Activated CD4-positive, alpha-beta T cell treated with anti-CD3 and anti-CD28 coated beads, Interleukin-2, amount 10 ng/mL, durations not matched to agents 24 days and 14 days (primary cell): ENCODE data around the gene CDK5RAP1. TPM values are rescaled to one million over a fixed set of nuclear protein-coding genes. Genes with fewer than 3 reads are reported as not detected.

Source experiments
- total RNA-seq: library from RNA; stranded (reverse); gene quantifications from 2 replicates; pipeline ENCODE4 v1.2.3, GENCODE V29; 2022

The CDK5RAP1 gene
- total RNA-seq, 1 donor from 2014 or later, result 49.9 TPM

Other genes starting within 250 kb of the CDK5RAP1 start
- not detected in 2 replicates for gene BPIFA2, start 233.4 kb downstream of the CDK5RAP1 start, total RNA-seq
- not detected in 2 replicates for gene BPIFA3, start 184.2 kb downstream of the CDK5RAP1 start, total RNA-seq
- gene BPIFA1, start 165.5 kb downstream of the CDK5RAP1 start, total RNA-seq, result not detected in 2 replicates
- not detected in 2 replicates for gene BPIFB1, start 118.3 kb downstream of the CDK5RAP1 start, total RNA-seq
- gene SNTA1, start 42.2 kb upstream of the CDK5RAP1 start, total RNA-seq, result 0.91 and 1.0 TPM in 2 replicates
- 12.9 TPM in 2 replicates for gene CBFA2T2, start 88.6 kb upstream of the CDK5RAP1 start, total RNA-seq